Measurements from ENCODE around the gene FOXO6. TPM values are rescaled to one million over a fixed set of nuclear protein-coding genes. Genes with fewer than 3 reads are reported as not detected.

The FOXO6 gene
- polyA plus RNA-seq, 1 donor (not counting 4 experiments of a cell fraction or from before 2014, with no cell fraction given): not detected

DNA sequence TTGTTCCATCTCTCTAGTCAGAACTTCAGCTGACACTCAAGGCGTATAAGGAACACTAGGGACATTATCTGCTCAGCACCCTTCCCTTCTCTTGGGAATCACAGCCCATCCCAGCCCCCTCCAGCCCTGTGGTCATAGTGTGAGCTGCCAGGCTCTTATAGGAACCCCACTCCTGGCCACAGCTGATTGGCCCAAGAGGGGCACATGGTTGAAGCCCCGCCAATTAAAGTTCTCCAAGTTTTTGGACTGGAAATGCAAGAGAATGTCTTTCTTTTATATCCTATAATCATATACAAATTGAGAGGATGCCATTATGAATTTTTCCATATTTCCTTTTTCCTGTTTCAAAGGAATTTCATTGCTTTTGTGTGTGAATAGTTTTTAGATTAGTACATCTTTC is 40.7 kb downstream of the FOXO6 start:
- Histone ChIP-seq H3K27ac (ENCODE audit: control insufficient read depth, insufficient read depth, low read length) (no peak overlapping the region), H3K79me2 (ENCODE audit: control insufficient read depth, insufficient read depth, low read length) (no peaks in the 10 kb centered on the region), H3K9ac (ENCODE audit: control insufficient read depth, extremely low read depth, insufficient read depth, low read length) (no peak overlapping the region), H3K9me1 (ENCODE audit: control insufficient read depth, extremely low read depth, insufficient read depth, low read length) (no peaks in the 10 kb centered on the region), H4K20me1 (ENCODE audit: control insufficient read depth, extremely low read depth, insufficient read depth, low read length) (no peaks in the 10 kb centered on the region), H3K4me3 (ENCODE audit: control insufficient read depth in 2 of 3, extremely low read depth in 1 of 3, insufficient read depth in 2 of 3, low read depth in 1 of 3, low read length in 3 of 3) (no peak overlapping the region), H2AFZ (ENCODE audit: control insufficient read depth, low read length) (no peak overlapping the region), H3K4me2 (ENCODE audit: control insufficient read depth, extremely low read depth, insufficient read depth, low read depth, low read length) (no peak overlapping the region), H3K4me1 (ENCODE audit: control insufficient read depth, extremely low read depth, insufficient read depth, low read length) (no peaks in the 10 kb centered on the region), H3K27me3 (ENCODE audit: control insufficient read depth, extremely low read depth, insufficient read depth, low read length) (peaks cover 44% of the 10 kb centered on the region), H3K36me3 (ENCODE audit: control insufficient read depth in 2 of 2, extremely low read depth in 1 of 2, insufficient read depth in 2 of 2, low read length in 2 of 2) (no peaks in the 10 kb centered on the region), H3K9me3 (ENCODE audit: control insufficient read depth, low read depth, low read length) (peaks cover 5% of the 10 kb centered on the region)
- FAIRE-seq: no peak
- TF ChIP-seq, protein P1, sequence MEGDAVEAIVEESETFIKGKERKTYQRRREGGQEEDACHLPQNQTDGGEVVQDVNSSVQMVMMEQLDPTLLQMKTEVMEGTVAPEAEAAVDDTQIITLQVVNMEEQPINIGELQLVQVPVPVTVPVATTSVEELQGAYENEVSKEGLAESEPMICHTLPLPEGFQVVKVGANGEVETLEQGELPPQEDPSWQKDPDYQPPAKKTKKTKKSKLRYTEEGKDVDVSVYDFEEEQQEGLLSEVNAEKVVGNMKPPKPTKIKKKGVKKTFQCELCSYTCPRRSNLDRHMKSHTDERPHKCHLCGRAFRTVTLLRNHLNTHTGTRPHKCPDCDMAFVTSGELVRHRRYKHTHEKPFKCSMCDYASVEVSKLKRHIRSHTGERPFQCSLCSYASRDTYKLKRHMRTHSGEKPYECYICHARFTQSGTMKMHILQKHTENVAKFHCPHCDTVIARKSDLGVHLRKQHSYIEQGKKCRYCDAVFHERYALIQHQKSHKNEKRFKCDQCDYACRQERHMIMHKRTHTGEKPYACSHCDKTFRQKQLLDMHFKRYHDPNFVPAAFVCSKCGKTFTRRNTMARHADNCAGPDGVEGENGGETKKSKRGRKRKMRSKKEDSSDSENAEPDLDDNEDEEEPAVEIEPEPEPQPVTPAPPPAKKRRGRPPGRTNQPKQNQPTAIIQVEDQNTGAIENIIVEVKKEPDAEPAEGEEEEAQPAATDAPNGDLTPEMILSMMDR (optimal IDR thresholded peaks at IDR 0.05 in 1 of 3, IDR thresholded peaks at IDR 0.05 in 1 of 3, conservative IDR thresholded peaks at IDR 0.05 in 1 of 3; ENCODE audit: extremely low read depth in 1 of 3, insufficient read depth in 2 of 3, low read length in 3 of 3): no peak
- no peak for TF ChIP-seq EZH2 (IDR thresholded peaks at IDR 0.05; ENCODE audit: low read length)
- no peak for DNase-seq (ENCODE audit: low read depth, low spot score)
- dilution Hi-C loops (cut with MboI; ENCODE audit: extremely low pct_ligation_motif_present, low sequenced_read_pairs): no loop called here

- Histone ChIP-seq H3K4me1 (ENCODE audit: control insufficient read depth, extremely low read depth, insufficient read depth, low read length) (no peaks in the 10 kb centered on the region), H3K36me3 (ENCODE audit: control insufficient read depth in 2 of 2, extremely low read depth in 1 of 2, insufficient read depth in 2 of 2, low read length in 2 of 2) (no peaks in the 10 kb centered on the region), H3K4me3 (ENCODE audit: control insufficient read depth in 2 of 3, extremely low read depth in 1 of 3, insufficient read depth in 2 of 3, low read depth in 1 of 3, low read length in 3 of 3) (no peak overlapping the region), H4K20me1 (ENCODE audit: control insufficient read depth, extremely low read depth, insufficient read depth, low read length) (no peaks in the 10 kb centered on the region), H3K4me2 (ENCODE audit: control insufficient read depth, extremely low read depth, insufficient read depth, low read depth, low read length) (no peak overlapping the region), H3K9me1 (ENCODE audit: control insufficient read depth, extremely low read depth, insufficient read depth, low read length) (no peaks in the 10 kb centered on the region), H3K27me3 (ENCODE audit: control insufficient read depth, extremely low read depth, insufficient read depth, low read length) (peaks cover 46% of the 10 kb centered on the region), H3K9me3 (ENCODE audit: control insufficient read depth, low read depth, low read length) (peaks cover 5% of the 10 kb centered on the region), H3K9ac (ENCODE audit: control insufficient read depth, extremely low read depth, insufficient read depth, low read length) (no peak overlapping the region), H3K27ac (ENCODE audit: control insufficient read depth, insufficient read depth, low read length) (no peak overlapping the region), H2AFZ (ENCODE audit: control insufficient read depth, low read length) (no peak overlapping the region), H3K79me2 (ENCODE audit: control insufficient read depth, insufficient read depth, low read length) (no peaks in the 10 kb centered on the region)
- FAIRE-seq: no peak
- no peak for DNase-seq (ENCODE audit: low read depth, low spot score)
- TF ChIP-seq, protein P1 (optimal IDR thresholded peaks at IDR 0.05 in 1 of 3, IDR thresholded peaks at IDR 0.05 in 1 of 3, conservative IDR thresholded peaks at IDR 0.05 in 1 of 3; ENCODE audit: extremely low read depth in 1 of 3, insufficient read depth in 2 of 3, low read length in 3 of 3): no peak
- TF ChIP-seq EZH2 (IDR thresholded peaks at IDR 0.05; ENCODE audit: low read length): no peak
- dilution Hi-C loops (cut with MboI; ENCODE audit: extremely low pct_ligation_motif_present, low sequenced_read_pairs): no loop called here
Observed at GRCh38 chr1:41404308-41404761, 43.1 kb downstream of the FOXO6 start.
